ENCODE results near the gene CXXC1.

- TF ChIP-seq CTCF (IDR thresholded peaks at IDR 0.05; ENCODE audit: low read depth, low read length, missing input control) (no peak), TAF1 (conservative IDR thresholded peaks at IDR 0.05) (no peak), ZBTB33 (IDR thresholded peaks at IDR 0.05) (no peak), JUND (IDR thresholded peaks at IDR 0.05) (no peak), REST (IDR thresholded peaks at IDR 0.05) (no peak), MAX (IDR thresholded peaks at IDR 0.05) (no peak), YY1 (IDR thresholded peaks at IDR 0.05) (no peak), SP1 (IDR thresholded peaks at IDR 0.05) (no peak), RAD21 (IDR thresholded peaks at IDR 0.05) (no peak), FOXA1 (IDR thresholded peaks at IDR 0.05) (no peak), ATF3 (IDR thresholded peaks at IDR 0.05) (no peak), GABPA (IDR thresholded peaks at IDR 0.05 in 1 of 2, conservative IDR thresholded peaks at IDR 0.05 in 1 of 2) (no peak)
Observed at GRCh38 chr18:50280707-50281294, 6.7 kb downstream of the CXXC1 start.
